ENCODE results near the gene NELL1.

DNA sequence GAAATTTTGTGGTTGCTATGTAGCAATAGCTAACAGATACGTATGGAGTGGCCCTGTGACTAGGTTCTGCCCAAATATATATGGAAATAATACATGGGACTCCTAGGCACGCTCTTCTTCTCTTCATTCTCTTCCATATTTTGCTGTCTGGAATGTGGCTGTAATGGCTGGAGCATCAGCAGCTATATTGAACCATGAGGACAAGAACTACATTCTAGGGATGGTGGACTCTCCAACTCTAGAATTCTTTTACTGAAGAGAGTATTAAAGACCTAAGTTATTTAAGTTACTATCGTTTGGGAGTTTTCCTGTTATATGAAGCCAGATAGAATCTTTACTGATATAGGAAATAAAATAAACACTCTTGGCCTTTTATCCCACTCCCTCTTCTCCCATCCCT is 7.5 kb upstream of the NELL1 start:
- TF ChIP-seq, protein P1, sequence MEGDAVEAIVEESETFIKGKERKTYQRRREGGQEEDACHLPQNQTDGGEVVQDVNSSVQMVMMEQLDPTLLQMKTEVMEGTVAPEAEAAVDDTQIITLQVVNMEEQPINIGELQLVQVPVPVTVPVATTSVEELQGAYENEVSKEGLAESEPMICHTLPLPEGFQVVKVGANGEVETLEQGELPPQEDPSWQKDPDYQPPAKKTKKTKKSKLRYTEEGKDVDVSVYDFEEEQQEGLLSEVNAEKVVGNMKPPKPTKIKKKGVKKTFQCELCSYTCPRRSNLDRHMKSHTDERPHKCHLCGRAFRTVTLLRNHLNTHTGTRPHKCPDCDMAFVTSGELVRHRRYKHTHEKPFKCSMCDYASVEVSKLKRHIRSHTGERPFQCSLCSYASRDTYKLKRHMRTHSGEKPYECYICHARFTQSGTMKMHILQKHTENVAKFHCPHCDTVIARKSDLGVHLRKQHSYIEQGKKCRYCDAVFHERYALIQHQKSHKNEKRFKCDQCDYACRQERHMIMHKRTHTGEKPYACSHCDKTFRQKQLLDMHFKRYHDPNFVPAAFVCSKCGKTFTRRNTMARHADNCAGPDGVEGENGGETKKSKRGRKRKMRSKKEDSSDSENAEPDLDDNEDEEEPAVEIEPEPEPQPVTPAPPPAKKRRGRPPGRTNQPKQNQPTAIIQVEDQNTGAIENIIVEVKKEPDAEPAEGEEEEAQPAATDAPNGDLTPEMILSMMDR (conservative IDR thresholded peaks at IDR 0.05 in 1 of 2, IDR thresholded peaks at IDR 0.05 in 1 of 2; ENCODE audit: extremely low read depth in 1 of 2, insufficient read depth in 1 of 2, low read depth in 1 of 2, low read length in 2 of 2): no peak
- TF ChIP-seq EZH2 (IDR thresholded peaks at IDR 0.05; ENCODE audit: borderline replicate concordance, low read length): no peak

Measured in mammary epithelial cell (primary cell).